Stomach smooth muscle (tissue), 2 donors: ENCODE measurements around the gene ULBP2.
"Not testable (repeated sequence)": the region's sequence is repeated elsewhere in the genome, so short reads cannot be mapped to it uniquely, and the experiment has no call there.

Experiments
- H3K27ac ChIP-seq: one replicate; pipeline ENCODE4 v1.7.0; 2013; ENCODE audit warnings: mild to moderate bottlenecking, low read length, inconsistent platforms
- H3K27me3 ChIP-seq, 2 donors: one replicate each; pipeline ENCODE4 v1.7.0; 2013; ENCODE audit warnings: low read length in 2 of 2; ENCODE audit not compliant: insufficient read depth in 2 of 2, control insufficient read depth in 1 of 2
- H3K36me3 ChIP-seq, 2 donors: one replicate each; pipeline ENCODE4 v1.7.0; 2013; ENCODE audit warnings: low read length in 2 of 2; ENCODE audit not compliant: control insufficient read depth in 2 of 2, insufficient read depth in 2 of 2
- H3K4me1 ChIP-seq: one replicate; pipeline ENCODE4 v1.7.0; 2013; ENCODE audit warnings: low read length; ENCODE audit not compliant: control insufficient read depth, insufficient read depth
- H3K4me3 ChIP-seq, 2 donors: one replicate each; pipeline ENCODE4 v1.7.0; 2013; ENCODE audit warnings: low read length in 2 of 2
- H3K9ac ChIP-seq, 2 donors: one replicate each; pipeline ENCODE4 v1.7.0; 2013; ENCODE audit warnings: low read length in 2 of 2, mild to moderate bottlenecking in 1 of 2
- H3K9me3 ChIP-seq, 2 donors: one replicate each; pipeline ENCODE4 v1.7.0; 2013; ENCODE audit warnings: low read length in 2 of 2; ENCODE audit not compliant: control insufficient read depth in 2 of 2
- donor health status: healthy.
- donor health status: Pancreatic carcinoma.

Gene ULBP2

DNA sequence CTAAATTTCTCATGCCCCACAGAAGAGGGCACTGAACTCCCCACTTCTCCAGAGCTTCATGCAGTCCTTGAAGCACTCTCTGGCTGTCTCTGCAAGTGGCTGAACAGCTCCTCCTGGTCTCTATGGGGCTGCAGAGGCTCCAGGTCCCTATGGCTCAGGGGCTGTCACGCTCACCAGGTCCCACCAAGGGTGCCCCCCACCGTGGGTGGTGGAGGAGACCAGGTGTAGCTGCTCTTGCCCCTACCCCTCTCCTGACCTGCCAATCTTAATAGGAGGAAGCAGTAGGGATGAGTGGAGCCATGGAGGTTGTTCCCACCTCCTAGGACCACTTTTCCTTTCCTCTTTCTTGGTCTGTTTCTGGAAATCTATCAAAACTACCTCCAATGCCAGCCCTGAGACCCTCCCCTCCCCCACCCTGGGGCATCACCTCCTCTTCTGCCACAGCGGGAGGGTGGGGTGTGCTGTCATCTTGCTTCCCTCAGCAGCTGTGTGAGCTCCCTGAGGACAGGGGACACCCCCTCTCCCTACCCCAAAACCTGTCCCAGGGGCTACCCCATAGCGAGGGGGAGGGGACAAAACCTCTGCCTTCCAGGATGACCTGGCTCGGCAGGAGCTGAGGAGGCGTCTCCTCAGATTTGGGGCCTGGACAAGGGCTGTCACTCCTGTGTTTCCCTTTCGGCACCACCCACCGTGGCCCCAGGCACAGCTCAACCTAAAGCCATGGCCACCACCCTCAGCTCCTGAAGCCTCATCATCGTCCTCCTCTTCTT is 31.9 kb upstream of the ULBP2 start:
- Histone ChIP-seq H3K9ac (no peak overlapping the region), H3K27ac (no peak overlapping the region), H3K36me3 (no peaks in the 10 kb centered on the region), H3K9me3 (peaks cover 0 to 4% of the 10 kb centered on the region in 2 donors), H3K4me1 (no peaks in the 10 kb centered on the region), H3K27me3 (no peaks in the 10 kb centered on the region), H3K4me3 (no peak overlapping the region)

DNA sequence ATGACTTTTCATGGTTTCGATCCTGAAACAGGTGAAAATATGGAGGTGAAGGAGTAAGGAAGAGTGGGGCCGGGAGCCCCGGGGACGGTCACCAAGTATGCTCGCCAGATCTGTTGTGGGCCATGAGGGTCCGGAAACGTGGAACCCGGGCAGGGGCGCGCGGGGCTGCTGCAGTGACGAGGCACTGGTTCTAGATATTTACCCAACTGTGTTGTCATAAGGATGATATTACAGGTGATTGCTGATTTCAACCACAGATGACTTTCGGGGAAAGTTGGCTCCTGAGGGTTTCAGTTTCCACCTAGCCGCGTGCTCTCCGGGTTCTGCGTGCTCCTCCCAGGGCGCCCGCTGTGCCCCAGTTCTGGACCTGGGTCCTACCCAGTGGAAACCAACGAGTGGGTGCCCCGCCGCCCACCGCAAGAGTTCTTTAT is 31.1 kb upstream of the ULBP2 start:
- H3K4me1 ChIP-seq, result no peaks in the 10 kb centered on the region
- no peaks in the 10 kb centered on the region for H3K36me3 ChIP-seq
- H3K9ac ChIP-seq, result no peak overlapping the region
- H3K27ac ChIP-seq, result no peak overlapping the region
- H3K27me3 ChIP-seq, result no peaks in the 10 kb centered on the region
- peaks cover 0 to 4% of the 10 kb centered on the region in 2 donors for H3K9me3 ChIP-seq
- H3K4me3 ChIP-seq, result no peak overlapping the region

DNA sequence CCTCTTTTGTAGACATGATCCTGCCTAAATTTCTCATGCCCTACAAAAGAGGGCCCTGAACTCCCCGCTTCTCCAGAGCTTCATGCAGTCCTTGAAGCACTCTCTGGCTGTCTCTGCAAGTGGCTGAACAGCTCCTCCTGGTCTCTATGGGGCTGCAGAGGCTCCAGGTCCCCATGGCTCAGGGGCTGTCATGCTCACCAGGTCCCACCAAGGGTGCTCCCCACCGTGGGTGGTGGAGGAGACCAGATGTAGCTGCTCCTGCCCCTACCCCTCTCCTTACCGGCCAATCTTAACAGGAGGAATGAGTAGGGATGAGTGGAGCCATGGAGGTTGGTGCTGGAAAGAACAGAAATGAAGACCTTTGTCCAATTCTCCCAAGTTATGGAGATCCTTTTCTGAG is 29.1 kb upstream of the ULBP2 start:
- not testable (repeated sequence) for H3K36me3 ChIP-seq, H3K27ac ChIP-seq, H3K4me3 ChIP-seq, H3K4me1 ChIP-seq, H3K27me3 ChIP-seq, H3K9me3 ChIP-seq, H3K9ac ChIP-seq

DNA sequence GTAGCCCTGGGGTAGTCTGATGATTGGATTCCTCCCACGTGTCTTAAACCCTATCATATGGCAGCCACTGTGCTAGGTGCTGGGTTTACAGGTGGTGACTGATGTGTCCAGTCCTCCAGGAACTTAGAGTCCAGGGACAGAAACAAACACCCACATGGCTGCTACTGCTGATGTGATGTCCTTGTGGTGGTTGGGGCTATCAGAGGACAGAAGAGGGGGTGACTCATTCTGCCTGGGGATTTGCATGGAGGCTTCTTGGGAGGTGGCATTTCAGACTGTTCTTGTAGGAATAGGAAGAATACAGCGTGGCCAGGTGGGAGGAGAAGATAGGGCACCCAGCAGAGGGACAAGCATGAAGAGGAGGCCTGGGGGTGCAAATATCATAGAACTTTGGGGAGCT is 28.7 kb upstream of the ULBP2 start:
- Histone ChIP-seq H3K9ac (no peak overlapping the region), H3K36me3 (no peaks in the 10 kb centered on the region), H3K4me1 (no peaks in the 10 kb centered on the region), H3K4me3 (no peak overlapping the region), H3K27ac (no peak overlapping the region), H3K27me3 (no peaks in the 10 kb centered on the region), H3K9me3 (peaks cover 0 to 4% of the 10 kb centered on the region in 2 donors)

DNA sequence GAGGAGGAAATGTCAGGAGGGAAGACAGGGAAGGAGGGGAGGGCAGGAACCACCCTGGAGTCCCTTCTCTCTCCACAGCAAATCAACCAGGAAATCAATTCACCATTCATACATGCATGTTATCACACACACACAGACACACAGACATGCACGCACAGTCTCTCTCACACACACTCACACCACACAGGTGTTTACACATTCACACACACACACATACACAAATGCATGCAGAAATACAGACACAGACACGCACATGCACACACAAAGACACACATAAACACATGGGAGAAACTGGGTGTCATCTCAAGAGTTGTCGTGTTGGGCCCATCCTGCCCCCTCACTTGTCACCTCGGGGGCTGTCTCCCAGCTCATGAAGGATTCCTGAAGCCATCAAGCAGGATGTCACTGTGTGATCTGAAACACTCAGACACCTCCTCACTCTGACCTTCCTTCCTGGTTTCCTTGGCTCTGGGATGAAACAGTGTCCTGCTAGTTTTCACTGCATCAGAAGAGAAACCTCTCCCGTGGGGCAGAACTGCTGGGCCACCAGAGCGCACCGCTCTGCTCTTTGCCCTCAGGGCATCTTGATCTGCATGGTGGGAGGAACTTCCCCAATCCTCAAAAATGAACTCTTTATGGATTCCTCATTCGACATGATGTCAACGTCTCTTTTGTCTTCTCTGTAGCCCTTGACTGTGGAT is 28.1 kb upstream of the ULBP2 start:
- no peaks in the 10 kb centered on the region for H3K27me3 ChIP-seq
- H3K9me3 ChIP-seq, result peaks cover 0 to under 1% of the 10 kb centered on the region in 2 donors
- no peaks in the 10 kb centered on the region for H3K36me3 ChIP-seq
- H3K4me3 ChIP-seq, result no peak overlapping the region
- H3K27ac ChIP-seq, result no peak overlapping the region
- no peak overlapping the region for H3K9ac ChIP-seq
- no peaks in the 10 kb centered on the region for H3K4me1 ChIP-seq

DNA sequence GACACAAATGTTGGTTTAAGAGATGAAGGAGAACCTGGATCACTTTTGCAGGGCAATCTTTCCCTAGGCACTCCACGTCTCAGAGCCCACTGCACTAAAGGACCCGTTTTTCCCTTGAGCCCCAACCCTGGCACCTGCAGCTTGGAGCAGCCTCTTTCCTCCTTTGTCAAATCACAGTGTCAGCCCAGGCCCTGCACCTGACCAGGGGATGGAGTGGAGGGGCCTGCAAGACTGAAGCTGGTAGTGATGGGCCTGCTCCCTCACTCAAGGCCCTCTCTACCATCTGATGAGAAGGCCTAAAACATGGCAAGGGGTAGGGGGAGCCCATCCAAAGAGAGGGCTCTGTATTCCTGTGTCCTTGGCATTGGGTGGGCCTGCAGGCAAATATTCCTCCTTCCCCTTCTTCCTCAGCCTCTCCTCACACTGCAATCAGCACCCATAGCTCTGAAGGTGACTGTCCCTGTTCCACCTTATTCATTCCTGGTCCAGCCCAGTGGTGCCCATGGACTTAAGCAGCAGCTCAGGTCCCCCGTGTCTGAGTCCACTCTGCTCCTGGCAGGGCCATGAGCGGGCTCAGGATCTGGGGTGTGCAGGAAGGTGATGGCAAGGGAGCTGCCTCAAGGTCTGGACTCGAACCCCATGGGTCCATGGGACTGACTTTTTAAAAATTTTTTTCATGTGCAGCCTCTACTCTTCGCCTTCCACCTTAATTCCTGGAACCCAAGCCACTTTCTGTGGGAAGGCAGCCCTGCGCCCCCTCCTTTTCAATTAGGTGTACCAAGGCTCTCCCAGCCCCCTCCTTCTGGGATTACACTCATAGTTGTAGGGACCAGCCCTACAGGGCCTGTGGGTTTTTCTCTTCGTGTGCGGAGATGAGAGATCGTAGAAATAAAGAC is 25.6 kb upstream of the ULBP2 start:
- Histone ChIP-seq H3K9ac (no peak overlapping the region), H3K36me3 (no peaks in the 10 kb centered on the region), H3K4me3 (no peak overlapping the region), H3K4me1 (no peaks in the 10 kb centered on the region), H3K27ac (no peak overlapping the region), H3K9me3 (no peaks in the 10 kb centered on the region), H3K27me3 (no peaks in the 10 kb centered on the region)

DNA sequence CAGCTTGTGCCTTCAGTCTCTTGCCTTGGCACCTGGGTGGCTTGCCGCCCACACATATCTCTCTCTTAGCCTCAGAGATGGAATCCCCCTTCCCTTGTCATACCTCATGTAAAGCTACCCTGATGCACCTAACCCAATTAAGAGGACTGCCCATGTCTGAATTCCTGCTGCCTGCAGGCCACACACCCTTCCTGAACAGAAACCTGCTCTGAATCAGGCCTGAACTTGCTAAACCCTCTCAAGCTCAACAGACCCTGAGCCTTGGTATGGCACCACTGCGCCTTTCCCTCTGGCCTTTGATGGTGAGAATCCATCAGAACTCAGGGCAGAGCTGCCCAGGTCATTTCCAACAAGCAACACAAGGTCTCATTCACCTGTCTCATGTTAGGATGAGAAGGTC is 24.1 kb upstream of the ULBP2 start:
- H3K36me3 ChIP-seq, result no peaks in the 10 kb centered on the region
- H3K4me1 ChIP-seq, result peaks cover 4% of the 10 kb centered on the region
- no peaks in the 10 kb centered on the region for H3K27me3 ChIP-seq
- H3K9ac ChIP-seq, result no peak overlapping the region
- H3K4me3 ChIP-seq, result no peak overlapping the region
- H3K9me3 ChIP-seq, result no peaks in the 10 kb centered on the region
- no peak overlapping the region for H3K27ac ChIP-seq

DNA sequence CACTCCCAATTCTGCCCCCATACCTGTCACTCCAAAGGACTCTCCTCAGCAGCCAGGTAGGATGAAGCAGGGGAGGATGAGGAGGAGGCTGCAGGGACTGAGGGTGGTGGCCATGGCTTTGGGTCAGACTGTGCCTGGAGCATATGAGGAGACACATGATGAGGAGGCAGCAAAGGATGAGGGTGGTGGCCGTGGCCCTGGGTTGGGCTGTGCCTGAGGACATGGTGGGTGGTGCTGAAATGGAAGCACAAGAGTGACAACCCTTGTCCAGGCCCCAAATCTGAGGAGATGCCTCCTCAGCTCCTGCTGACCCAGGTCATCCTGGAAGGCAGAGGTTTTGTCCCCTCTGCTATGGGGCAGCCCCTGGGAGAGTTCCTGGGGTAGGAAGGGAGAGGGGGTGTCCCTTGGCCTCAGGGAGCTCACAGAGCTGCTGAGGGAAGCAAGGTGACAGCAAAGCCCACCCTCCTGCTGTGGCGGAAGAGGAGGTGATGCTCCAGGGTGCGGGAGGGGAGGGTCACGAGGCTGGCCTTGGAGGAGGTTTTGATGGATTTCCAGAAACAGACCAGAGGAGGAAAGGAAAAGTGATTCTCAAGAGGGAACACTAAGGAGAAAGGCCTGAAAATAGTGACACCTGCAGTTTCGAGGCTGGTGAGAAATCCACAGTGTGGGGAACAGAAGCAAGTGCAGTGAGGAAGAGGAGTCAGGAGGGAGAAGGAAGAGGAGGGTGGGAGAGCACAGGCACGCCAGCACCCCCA is 23.5 kb upstream of the ULBP2 start:
- Histone ChIP-seq H3K9me3 (no peaks in the 10 kb centered on the region), H3K4me3 (no peak overlapping the region), H3K27ac (no peak overlapping the region), H3K4me1 (peaks cover 7% of the 10 kb centered on the region), H3K36me3 (no peaks in the 10 kb centered on the region), H3K27me3 (no peaks in the 10 kb centered on the region), H3K9ac (no peak overlapping the region)

DNA sequence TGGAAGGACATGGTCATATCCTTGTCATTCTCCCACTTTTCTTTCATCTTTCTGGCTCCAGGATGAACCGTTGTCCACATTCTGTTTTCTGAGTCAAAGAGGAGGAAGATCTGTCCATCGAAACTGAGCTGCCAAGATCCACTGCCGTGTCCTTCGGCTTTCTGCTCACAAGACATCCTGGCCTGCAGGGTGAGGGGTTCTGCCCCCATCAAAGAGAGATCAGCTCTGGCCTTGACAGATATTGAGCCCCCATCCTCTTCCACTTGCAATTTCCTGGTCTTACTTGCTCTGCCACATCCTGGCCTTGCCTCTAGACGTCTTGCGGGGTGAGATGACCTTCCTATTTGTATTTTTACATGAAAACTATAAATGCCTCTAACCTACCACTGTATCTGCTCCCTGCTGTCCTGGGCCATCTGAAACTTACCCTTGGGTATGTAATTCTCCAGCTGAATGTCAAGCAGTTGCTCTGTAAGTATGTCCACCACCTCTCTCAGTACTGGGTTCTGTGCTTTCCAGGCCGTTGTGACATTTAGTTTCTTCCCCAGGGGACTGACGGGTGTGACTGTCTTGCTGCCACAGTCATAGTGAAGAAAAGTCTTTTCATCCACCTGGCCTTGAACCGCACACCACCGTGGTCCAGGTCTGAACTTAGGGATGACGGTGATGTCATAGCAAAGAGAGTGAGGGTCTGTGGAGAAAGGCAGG is 22.5 kb upstream of the ULBP2 start:
- not testable (repeated sequence) for H3K9ac ChIP-seq

DNA sequence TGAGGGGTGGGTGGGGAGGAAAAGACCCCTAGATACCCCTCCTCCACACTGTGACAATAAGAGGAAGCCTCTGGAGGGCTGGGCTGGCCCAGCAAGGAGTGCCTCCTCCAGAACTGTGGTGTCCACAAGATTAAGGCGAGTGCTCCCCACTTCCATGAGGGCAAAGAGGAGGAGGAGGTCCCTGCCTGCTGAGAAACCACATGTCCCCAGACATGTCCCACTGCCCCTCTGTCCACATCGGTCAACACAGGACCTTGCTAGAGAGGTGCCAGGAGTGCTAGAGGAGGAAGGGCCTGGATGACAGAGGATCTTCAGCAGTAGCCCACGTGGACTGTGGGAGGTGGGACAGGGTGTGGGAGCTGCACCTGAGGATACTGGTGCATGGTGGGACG is 22.0 kb upstream of the ULBP2 start:
- H3K27ac ChIP-seq, result no peak overlapping the region
- H3K4me3 ChIP-seq, result no peak overlapping the region
- no peaks in the 10 kb centered on the region for H3K9me3 ChIP-seq
- peaks cover 10% of the 10 kb centered on the region for H3K4me1 ChIP-seq
- no peaks in the 10 kb centered on the region for H3K36me3 ChIP-seq
- no peaks in the 10 kb centered on the region for H3K27me3 ChIP-seq
- no peak overlapping the region for H3K9ac ChIP-seq

More for the DNA sequence above, 22.5 kb upstream of the ULBP2 start:
- H3K9me3 ChIP-seq, H3K4me3 ChIP-seq, H3K27me3 ChIP-seq, H3K36me3 ChIP-seq, H3K27ac ChIP-seq: not testable (repeated sequence)
- H3K4me1 ChIP-seq, result peaks cover 10% of the 10 kb centered on the region
